ENCODE results near the gene RANBP17.
A peak's percentile ranks its signal among the peaks of the same experiment; 100 is the strongest.

RANBP17 gene

DNA sequence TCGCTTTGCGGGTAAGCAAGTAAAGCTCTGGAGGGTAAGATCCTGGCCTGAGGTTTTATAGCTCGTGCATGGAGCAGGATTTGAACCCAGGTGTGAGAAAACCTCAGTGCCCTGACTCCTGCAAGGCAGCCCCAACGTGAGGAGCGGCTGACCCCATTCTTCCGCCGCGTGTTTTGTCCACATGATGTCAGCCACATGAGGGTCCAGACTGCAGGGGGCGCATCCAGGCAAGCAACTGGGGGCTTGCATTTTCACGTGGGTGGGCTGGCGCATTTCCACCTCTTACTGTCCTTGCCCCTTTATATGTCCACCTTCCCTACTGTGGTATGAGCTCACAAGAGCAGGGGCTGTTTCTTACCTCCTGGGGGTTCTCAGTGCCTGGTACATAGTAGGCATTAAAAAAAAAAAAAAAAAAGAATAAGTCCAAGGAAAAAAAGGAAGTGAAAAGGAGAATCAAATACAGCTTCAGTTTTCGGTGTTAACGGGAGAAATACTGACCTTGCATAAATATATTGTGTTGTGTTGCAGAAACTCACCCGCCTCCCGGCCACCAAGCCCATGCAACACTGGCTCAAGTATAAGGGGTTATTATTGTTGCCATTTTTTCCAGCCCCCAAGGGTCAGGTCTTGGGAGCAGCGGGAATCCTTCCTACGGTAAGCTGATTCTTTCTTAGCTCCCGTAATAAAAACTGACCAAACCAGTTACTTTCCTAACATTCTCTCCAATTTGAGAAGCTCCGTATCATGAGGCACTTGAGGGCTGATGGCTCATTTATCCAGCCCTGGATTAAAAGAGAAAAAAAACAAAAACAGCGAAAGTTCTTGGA, 462.2 kb downstream of the RANBP17 start:
- Histone ChIP-seq H3K4me1 (ENCODE audit: control insufficient read depth in 1 of 2, insufficient read depth in 2 of 2, low read length in 2 of 2) (no peaks in the 10 kb centered on the region), H3K27me3 (ENCODE audit: low read depth, low read length) (peaks cover 28% of the 10 kb centered on the region), H3K9me3 (ENCODE audit: control insufficient read depth in 1 of 2, low read length in 2 of 2) (no peaks in the 10 kb centered on the region), H3K27ac (ENCODE audit: low read length) (no peak overlapping the region), H3K4me3 (ENCODE audit: low read depth in 1 of 2, low read length in 2 of 2) (no peak overlapping the region), H3K36me3 (ENCODE audit: control insufficient read depth in 1 of 2, insufficient read depth in 2 of 2, low read length in 2 of 2) (no peaks in the 10 kb centered on the region)

DNA sequence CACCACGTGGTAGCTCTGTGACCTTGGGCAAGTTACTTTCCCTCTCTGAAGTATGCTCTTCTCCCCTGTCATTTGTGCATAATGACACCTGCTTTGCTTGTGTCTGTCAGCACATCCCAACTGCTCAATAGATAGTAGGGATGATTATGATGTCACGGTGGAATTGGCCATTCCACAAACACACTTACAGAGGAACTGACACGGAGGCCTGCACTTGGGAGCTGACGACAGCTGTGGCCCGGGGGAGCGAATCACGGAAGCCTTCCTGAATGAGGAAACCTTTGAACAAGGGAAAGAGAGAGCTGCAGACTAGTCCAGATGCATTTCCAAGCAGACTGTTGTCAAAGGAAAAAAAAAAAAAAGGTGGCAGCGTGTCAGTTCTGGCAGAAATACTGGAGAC, 468.2 kb downstream of the RANBP17 start:
- Histone ChIP-seq H3K4me3 (ENCODE audit: low read depth in 1 of 2, low read length in 2 of 2) (no peak overlapping the region), H3K27ac (ENCODE audit: low read length) (no peak overlapping the region), H3K4me1 (ENCODE audit: control insufficient read depth in 1 of 2, insufficient read depth in 2 of 2, low read length in 2 of 2) (no peaks in the 10 kb centered on the region), H3K27me3 (ENCODE audit: low read depth, low read length) (peaks cover 5% of the 10 kb centered on the region), H3K9me3 (ENCODE audit: control insufficient read depth in 1 of 2, low read length in 2 of 2) (no peaks in the 10 kb centered on the region), H3K36me3 (ENCODE audit: control insufficient read depth in 1 of 2, insufficient read depth in 2 of 2, low read length in 2 of 2) (no peaks in the 10 kb centered on the region)

DNA sequence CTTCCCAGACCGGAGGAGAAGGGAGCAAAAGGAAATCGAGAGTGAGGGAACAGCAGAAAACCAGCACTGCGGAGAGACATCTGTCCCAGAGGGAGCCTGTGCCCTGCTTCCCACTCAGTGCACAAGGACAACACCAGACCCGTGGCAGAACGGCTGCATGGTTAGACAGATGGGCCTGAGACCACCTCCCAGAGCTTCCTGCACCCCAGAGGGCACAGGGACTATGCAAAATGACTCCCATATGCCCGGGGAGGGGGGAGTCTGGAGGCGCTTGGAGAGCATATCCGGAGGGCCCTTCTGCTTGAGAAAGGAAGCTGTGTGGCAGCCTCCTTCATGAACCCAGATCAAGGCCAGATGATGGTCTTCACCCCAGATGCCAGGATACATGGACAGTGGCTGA, 473.8 kb downstream of the RANBP17 start:
- Histone ChIP-seq H3K4me3 (ENCODE audit: low read depth in 1 of 2, low read length in 2 of 2) (no peak overlapping the region), H3K27ac (ENCODE audit: low read length) (no peak overlapping the region), H3K4me1 (ENCODE audit: control insufficient read depth in 1 of 2, insufficient read depth in 2 of 2, low read length in 2 of 2) (no peaks in the 10 kb centered on the region), H3K9me3 (ENCODE audit: control insufficient read depth in 1 of 2, low read length in 2 of 2) (no peaks in the 10 kb centered on the region), H3K27me3 (ENCODE audit: low read depth, low read length) (no peaks in the 10 kb centered on the region), H3K36me3 (ENCODE audit: control insufficient read depth in 1 of 2, insufficient read depth in 2 of 2, low read length in 2 of 2) (no peaks in the 10 kb centered on the region)

DNA sequence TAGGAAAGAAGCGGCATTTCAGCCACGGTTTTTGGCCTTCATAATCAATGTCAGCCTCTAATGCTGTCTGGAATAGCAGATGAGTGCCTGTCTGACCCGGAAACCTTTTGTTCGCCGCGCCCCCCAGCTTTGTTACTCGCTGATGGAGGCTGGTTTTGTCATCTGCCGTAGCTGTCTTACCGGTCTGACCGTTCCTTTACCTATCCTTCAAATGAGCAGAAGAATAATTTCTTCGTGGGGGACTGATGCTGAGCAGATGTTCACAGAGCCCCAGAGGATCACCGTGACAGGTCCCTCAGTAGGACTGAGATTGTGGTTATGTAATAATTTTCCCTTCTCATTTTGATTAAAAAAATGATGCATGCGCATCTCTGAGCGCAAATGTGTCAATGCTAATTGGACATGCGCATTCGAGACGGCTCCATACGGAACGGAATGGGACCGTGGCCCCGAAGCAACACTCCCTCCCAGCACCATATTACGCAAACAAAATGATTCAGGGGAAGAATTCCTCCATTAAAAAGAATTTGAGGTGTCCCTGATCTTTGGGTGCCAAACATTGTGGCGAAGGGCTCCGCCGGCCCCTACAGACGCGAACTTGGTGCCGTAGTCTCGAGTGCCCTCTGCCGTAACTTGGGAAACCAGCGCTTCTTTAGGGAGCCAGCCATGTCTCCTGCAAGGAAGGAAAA, 474.8 kb downstream of the RANBP17 start:
- peak overlapping the region; percentile 38 to 61 for H3K4me3 ChIP-seq (ENCODE audit: low read depth in 1 of 2, low read length in 2 of 2)
- no peaks in the 10 kb centered on the region for H3K36me3 ChIP-seq (ENCODE audit: control insufficient read depth in 1 of 2, insufficient read depth in 2 of 2, low read length in 2 of 2)
- no peak overlapping the region for H3K27ac ChIP-seq (ENCODE audit: low read length)
- no peaks in the 10 kb centered on the region for H3K27me3 ChIP-seq (ENCODE audit: low read depth, low read length)
- H3K4me1 ChIP-seq (ENCODE audit: control insufficient read depth in 1 of 2, insufficient read depth in 2 of 2, low read length in 2 of 2): no peaks in the 10 kb centered on the region
- H3K9me3 ChIP-seq (ENCODE audit: control insufficient read depth in 1 of 2, low read length in 2 of 2): no peaks in the 10 kb centered on the region

DNA sequence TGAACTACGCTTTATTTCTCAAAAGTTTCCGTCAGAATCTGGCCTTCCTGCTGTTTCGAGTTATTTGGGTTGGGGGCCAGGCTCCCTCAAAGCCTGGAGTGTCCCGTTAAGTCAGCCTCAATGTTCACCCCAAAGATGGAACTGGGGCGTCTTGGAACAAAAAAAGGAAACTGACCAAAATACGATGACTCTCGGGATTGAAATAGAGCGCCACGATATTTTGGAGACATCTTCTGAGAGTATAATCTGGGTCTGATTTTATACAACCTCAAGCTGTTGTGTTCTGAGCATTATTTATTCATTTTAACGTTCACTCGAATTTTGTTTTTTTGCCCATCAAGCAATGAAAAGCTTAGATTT, 475.4 kb downstream of the RANBP17 start:
- Histone ChIP-seq H3K4me3 (ENCODE audit: low read depth in 1 of 2, low read length in 2 of 2) (peak overlapping the region; percentile 38 to 61), H3K9me3 (ENCODE audit: control insufficient read depth in 1 of 2, low read length in 2 of 2) (no peaks in the 10 kb centered on the region)

DNA sequence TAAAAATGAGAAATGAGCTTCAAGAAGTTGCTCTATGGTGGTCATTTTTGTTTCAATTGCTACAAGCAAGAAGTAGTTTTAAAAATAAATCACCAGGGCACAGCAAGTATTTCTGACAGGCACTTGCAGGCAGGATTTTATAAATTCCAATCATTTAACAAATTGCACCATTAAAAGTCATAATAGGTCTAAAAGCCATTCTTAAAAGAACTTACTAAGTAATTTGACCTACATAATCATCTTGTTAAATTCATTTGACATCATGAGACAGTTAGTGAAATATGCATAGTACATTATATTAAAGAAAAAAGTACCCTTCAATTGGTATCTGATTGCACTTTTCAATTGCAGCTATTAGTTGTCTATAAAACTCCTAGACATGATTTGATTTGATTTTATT, 478.2 kb downstream of the RANBP17 start:
- no peak overlapping the region for H3K4me3 ChIP-seq (ENCODE audit: low read depth in 1 of 2, low read length in 2 of 2)
- no peaks in the 10 kb centered on the region for H3K4me1 ChIP-seq (ENCODE audit: control insufficient read depth in 1 of 2, insufficient read depth in 2 of 2, low read length in 2 of 2)
- no peaks in the 10 kb centered on the region for H3K9me3 ChIP-seq (ENCODE audit: control insufficient read depth in 1 of 2, low read length in 2 of 2)
- no peaks in the 10 kb centered on the region for H3K36me3 ChIP-seq (ENCODE audit: control insufficient read depth in 1 of 2, insufficient read depth in 2 of 2, low read length in 2 of 2)
- no peak overlapping the region for H3K27ac ChIP-seq (ENCODE audit: low read length)
- H3K27me3 ChIP-seq (ENCODE audit: low read depth, low read length): no peaks in the 10 kb centered on the region

More for the DNA sequence above, 475.4 kb downstream of the RANBP17 start:
- Histone ChIP-seq H3K27me3 (ENCODE audit: low read depth, low read length) (no peaks in the 10 kb centered on the region), H3K27ac (ENCODE audit: low read length) (no peak overlapping the region), H3K36me3 (ENCODE audit: control insufficient read depth in 1 of 2, insufficient read depth in 2 of 2, low read length in 2 of 2) (no peaks in the 10 kb centered on the region), H3K4me1 (ENCODE audit: control insufficient read depth in 1 of 2, insufficient read depth in 2 of 2, low read length in 2 of 2) (no peaks in the 10 kb centered on the region)

DNA sequence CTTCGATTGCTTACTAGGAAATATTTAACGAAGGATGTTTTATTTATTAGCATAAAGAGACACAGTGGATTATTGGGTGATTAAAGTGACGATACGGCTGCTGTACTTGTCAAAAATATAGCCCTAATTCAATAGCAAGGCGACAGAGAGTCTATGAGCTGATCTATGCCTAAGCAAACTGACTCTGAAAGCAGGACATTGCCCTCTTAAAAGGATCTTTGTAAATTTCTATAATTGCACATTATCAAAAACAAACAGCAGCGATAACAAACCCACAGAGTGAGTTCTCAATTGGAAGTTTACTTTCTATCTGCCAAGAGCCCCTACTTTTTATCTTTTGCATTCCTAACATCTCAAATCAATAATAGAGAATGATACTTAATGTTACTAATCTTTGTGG, 478.7 kb downstream of the RANBP17 start:
- no peak overlapping the region for H3K27ac ChIP-seq (ENCODE audit: low read length)
- no peaks in the 10 kb centered on the region for H3K4me1 ChIP-seq (ENCODE audit: control insufficient read depth in 1 of 2, insufficient read depth in 2 of 2, low read length in 2 of 2)
- no peaks in the 10 kb centered on the region for H3K27me3 ChIP-seq (ENCODE audit: low read depth, low read length)
- H3K36me3 ChIP-seq (ENCODE audit: control insufficient read depth in 1 of 2, insufficient read depth in 2 of 2, low read length in 2 of 2): no peaks in the 10 kb centered on the region
- H3K9me3 ChIP-seq (ENCODE audit: control insufficient read depth in 1 of 2, low read length in 2 of 2): no peaks in the 10 kb centered on the region
- H3K4me3 ChIP-seq (ENCODE audit: low read depth in 1 of 2, low read length in 2 of 2): no peak overlapping the region

DNA sequence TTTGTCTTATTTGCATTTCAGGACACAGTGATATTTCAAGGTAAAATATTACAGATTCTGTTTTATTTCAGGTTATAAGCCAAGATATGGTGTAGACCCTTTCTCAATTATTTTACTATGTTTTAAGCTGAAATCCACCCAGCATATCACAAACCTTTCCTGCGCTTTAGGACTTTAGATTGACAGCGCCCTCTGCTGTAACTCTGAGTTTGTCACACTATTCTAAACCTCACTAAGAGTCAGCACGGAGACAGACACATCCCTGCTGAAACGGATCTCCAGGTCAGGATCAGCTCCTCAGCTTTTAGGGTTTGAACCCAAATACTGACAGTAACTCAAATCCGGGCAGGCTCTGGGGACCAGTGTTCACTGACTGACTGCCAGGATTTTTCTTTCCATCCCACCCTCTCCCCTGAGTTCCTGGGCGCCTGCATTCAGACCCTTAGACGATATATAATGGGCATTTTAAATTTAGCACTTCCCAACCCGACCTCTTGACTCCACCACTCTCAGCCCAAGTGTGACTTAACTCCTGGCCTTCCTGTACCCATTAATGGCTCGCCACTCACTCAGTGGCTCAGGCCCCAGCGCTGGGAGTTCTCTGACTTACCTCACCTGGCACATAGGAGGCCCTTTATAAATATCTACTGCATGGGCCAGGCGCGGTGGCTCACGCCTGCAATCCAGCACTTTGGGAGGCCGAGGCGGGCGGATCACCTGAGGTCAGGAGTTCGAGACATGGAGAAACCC, 480.7 kb downstream of the RANBP17 start:
- Histone ChIP-seq H3K9me3 (ENCODE audit: control insufficient read depth in 1 of 2, low read length in 2 of 2) (no peaks in the 10 kb centered on the region), H3K27me3 (ENCODE audit: low read depth, low read length) (no peaks in the 10 kb centered on the region), H3K4me3 (ENCODE audit: low read depth in 1 of 2, low read length in 2 of 2) (no peak overlapping the region), H3K27ac (ENCODE audit: low read length) (no peak overlapping the region), H3K4me1 (ENCODE audit: control insufficient read depth in 1 of 2, insufficient read depth in 2 of 2, low read length in 2 of 2) (no peaks in the 10 kb centered on the region), H3K36me3 (ENCODE audit: control insufficient read depth in 1 of 2, insufficient read depth in 2 of 2, low read length in 2 of 2) (no peaks in the 10 kb centered on the region)

DNA sequence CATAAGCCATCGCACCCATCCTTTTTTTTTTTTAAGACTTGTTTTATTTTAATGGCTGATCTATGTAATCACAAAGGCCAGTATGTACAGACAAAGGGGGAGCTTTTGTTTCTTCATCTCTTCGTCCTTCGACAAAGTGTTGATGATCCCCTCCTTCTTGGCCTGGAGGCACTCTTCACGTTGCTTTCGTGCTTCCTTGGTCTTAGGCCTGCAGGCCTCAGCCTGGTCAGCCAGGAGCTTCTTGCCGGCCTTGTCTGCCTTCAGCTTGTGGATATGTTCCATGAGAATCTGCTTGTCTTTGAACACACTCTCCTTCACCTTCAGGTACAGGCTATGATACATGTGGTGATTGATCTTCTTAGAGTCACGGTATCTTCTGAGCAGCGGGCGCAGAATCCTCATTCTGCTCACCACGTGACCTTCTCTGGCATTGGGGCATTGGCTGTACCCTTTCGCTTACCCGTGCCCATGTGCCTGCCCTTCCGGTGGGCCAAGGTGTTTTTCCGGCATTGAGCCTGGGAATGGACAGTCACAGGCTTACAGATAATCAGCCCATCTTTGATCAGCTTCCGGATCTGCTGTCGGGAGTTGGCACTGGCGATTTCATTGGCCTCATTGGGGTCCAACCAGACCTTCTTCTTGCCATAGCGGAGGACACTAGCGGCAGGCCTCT, 483.3 kb downstream of the RANBP17 start:
- H3K27ac ChIP-seq (ENCODE audit: low read length): no peak overlapping the region
- no peak overlapping the region for H3K4me3 ChIP-seq (ENCODE audit: low read depth in 1 of 2, low read length in 2 of 2)
- H3K36me3 ChIP-seq (ENCODE audit: control insufficient read depth in 1 of 2, insufficient read depth in 2 of 2, low read length in 2 of 2): no peaks in the 10 kb centered on the region
- no peaks in the 10 kb centered on the region for H3K4me1 ChIP-seq (ENCODE audit: control insufficient read depth in 1 of 2, insufficient read depth in 2 of 2, low read length in 2 of 2)
- H3K9me3 ChIP-seq (ENCODE audit: control insufficient read depth in 1 of 2, low read length in 2 of 2): no peaks in the 10 kb centered on the region
- no peaks in the 10 kb centered on the region for H3K27me3 ChIP-seq (ENCODE audit: low read depth, low read length)

All from muscle layer of duodenum (tissue), 2 donors.